Astrocyte (in vitro differentiated cells and primary cell): ENCODE results near the gene CBX2. TPM values are rescaled to one million over a fixed set of nuclear protein-coding genes. Genes with fewer than 3 reads are reported as not detected.

ENCODE experiments used
- DNase-seq: peaks from one replicate; pipeline ENCODE4 v3.0.0-alpha.2; 2010; ENCODE audit warnings: low read depth
- FAIRE-seq: peaks from 2 replicates; lab custom pipeline; 2011; peaks lifted over from hg19 to GRCh38; lab: Jason Lieb, UNC
- H2AFZ ChIP-seq: 2 replicates; pipeline ENCODE4 v1.6.0; 2012; ENCODE audit warnings: low read depth, low read length, inconsistent platforms
- H3K27ac ChIP-seq: 2 replicates; pipeline ENCODE4 v1.5.1; 2011; ENCODE audit warnings: low read depth, low read length, inconsistent platforms
- H3K27me3 ChIP-seq: 2 replicates; pipeline ENCODE4 v1.6.0; 2011; ENCODE audit warnings: low read length, inconsistent platforms; ENCODE audit not compliant: insufficient read depth
- H3K36me3 ChIP-seq: 2 replicates; pipeline ENCODE4 v1.5.1; 2011; ENCODE audit warnings: low read length, inconsistent platforms; ENCODE audit not compliant: insufficient read depth
- H3K4me1 ChIP-seq: 2 replicates; pipeline ENCODE4 v1.5.1; 2011; ENCODE audit warnings: low read length, inconsistent platforms; ENCODE audit not compliant: insufficient read depth
- H3K4me2 ChIP-seq: 2 replicates; pipeline ENCODE4 v1.6.0; 2012; ENCODE audit warnings: low read length, inconsistent platforms
- H3K4me3 ChIP-seq: 2 replicates; pipeline ENCODE4 v1.5.1; 2011; ENCODE audit warnings: low read depth, mild to moderate bottlenecking, low read length, inconsistent platforms; ENCODE audit not compliant: insufficient read depth
- H3K79me2 ChIP-seq: 2 replicates; pipeline ENCODE4 v1.6.0; 2012; ENCODE audit warnings: mild to moderate bottlenecking, low read length, inconsistent platforms; ENCODE audit not compliant: insufficient read depth
- H3K9ac ChIP-seq: 2 replicates; pipeline ENCODE4 v1.6.0; 2012; ENCODE audit warnings: mild to moderate bottlenecking, low read length, inconsistent platforms
- H3K9me3 ChIP-seq: 2 replicates; pipeline ENCODE4 v1.5.1; 2012; ENCODE audit warnings: low read depth, mild to moderate bottlenecking, low read length, inconsistent platforms; ENCODE audit not compliant: insufficient read depth
- H4K20me1 ChIP-seq: 2 replicates; pipeline ENCODE4 v1.6.0; 2012; ENCODE audit warnings: low read length, inconsistent platforms; ENCODE audit not compliant: insufficient read depth
- H3K27ac Mint-ChIP-seq: one replicate; pipeline ENCODE4 v1.8.0; 2021; ENCODE audit warnings: mild to moderate bottlenecking, mixed read lengths; ENCODE audit not compliant: unreplicated experiment
- H3K27me3 Mint-ChIP-seq: one replicate; pipeline ENCODE4 v1.8.0; 2021; ENCODE audit warnings: low read depth, mixed read lengths; ENCODE audit not compliant: unreplicated experiment
- H3K36me3 Mint-ChIP-seq: one replicate; pipeline ENCODE4 v1.8.0; 2021; ENCODE audit warnings: low read depth, mixed read lengths; ENCODE audit not compliant: unreplicated experiment
- H3K4me1 Mint-ChIP-seq: one replicate; pipeline ENCODE4 v1.8.0; 2021; ENCODE audit warnings: low read depth, mixed read lengths; ENCODE audit not compliant: unreplicated experiment
- H3K4me3 Mint-ChIP-seq: one replicate; pipeline ENCODE4 v1.8.0; 2021; ENCODE audit warnings: mild to moderate bottlenecking, moderate library complexity, mixed read lengths; ENCODE audit not compliant: unreplicated experiment
- H3K9me3 Mint-ChIP-seq: one replicate; pipeline ENCODE4 v1.8.0; 2021; ENCODE audit warnings: mild to moderate bottlenecking, mixed read lengths; ENCODE audit not compliant: unreplicated experiment
- CTCF ChIP-seq: IDR thresholded peaks from 2 replicates; pipeline ENCODE4 v1.5.1; 2011; ENCODE audit warnings: low read depth, mild to moderate bottlenecking, inconsistent platforms, low read length, moderate library complexity; ENCODE audit not compliant: insufficient read depth
- EZH2 ChIP-seq: IDR thresholded peaks from 2 replicates; pipeline ENCODE4 v1.6.1; 2012; ENCODE audit warnings: mild to moderate bottlenecking, low read length, inconsistent platforms; ENCODE audit not compliant: insufficient read depth
- total RNA-seq: library from RNA; stranded (reverse); gene quantifications from 2 replicates; pipeline ENCODE4 v1.2.1, GENCODE V29; 2021

CBX2 gene
- total RNA-seq, 1 donor from 2014 or later = 6.7 TPM

GRCh38 chr17:79755591-79755990, 22.4 kb upstream of the CBX2 start:
- FAIRE-seq = no peak

GRCh38 chr17:79757140-79757745, 20.7 kb upstream of the CBX2 start:
- Histone ChIP-seq H3K4me1 (no peaks in the 10 kb centered on the region), H2AFZ (no peak overlapping the region), H3K36me3 (no peaks in the 10 kb centered on the region), H4K20me1 (no peaks in the 10 kb centered on the region), H3K4me3 (no peak overlapping the region), H3K27ac (no peak overlapping the region), H3K27me3 (peaks cover 10% of the 10 kb centered on the region), H3K79me2 (no peaks in the 10 kb centered on the region), H3K4me2 (no peak overlapping the region), H3K9me3 (no peaks in the 10 kb centered on the region), H3K9ac (no peak overlapping the region)
- Mint-ChIP-seq H3K4me1 (no peaks in the 10 kb centered on the region), H3K9me3 (no peaks in the 10 kb centered on the region), H3K4me3 (no peak overlapping the region), H3K36me3 (no peaks in the 10 kb centered on the region), H3K27ac (no peak overlapping the region), H3K27me3 (peaks cover 36% of the 10 kb centered on the region)
- no peak for TF ChIP-seq CTCF
- no peak for TF ChIP-seq EZH2
- FAIRE-seq (no peak), DNase-seq (no peak)

More at GRCh38 chr17:79755591-79755990, 22.4 kb upstream of the CBX2 start:
- no peak for TF ChIP-seq EZH2
- TF ChIP-seq CTCF = no peak
- H3K27me3 Mint-ChIP-seq = peaks cover 43% of the 10 kb centered on the region
- H3K4me3 Mint-ChIP-seq = no peak overlapping the region
- no peak overlapping the region for H3K27ac Mint-ChIP-seq
- Histone ChIP-seq H3K4me1 (no peaks in the 10 kb centered on the region), H3K36me3 (no peaks in the 10 kb centered on the region), H3K9ac (no peak overlapping the region), H3K9me3 (no peaks in the 10 kb centered on the region), H3K4me3 (no peak overlapping the region), H3K79me2 (no peaks in the 10 kb centered on the region), H4K20me1 (no peaks in the 10 kb centered on the region), H3K4me2 (no peak overlapping the region), H2AFZ (no peak overlapping the region), H3K27ac (no peak overlapping the region), H3K27me3 (peaks cover 13% of the 10 kb centered on the region)
- H3K9me3 Mint-ChIP-seq = no peaks in the 10 kb centered on the region
- no peak for DNase-seq
- H3K4me1 Mint-ChIP-seq = no peaks in the 10 kb centered on the region
- no peaks in the 10 kb centered on the region for H3K36me3 Mint-ChIP-seq

GRCh38 chr17:79758271-79758670, 19.7 kb upstream of the CBX2 start:
- Histone ChIP-seq H3K4me3 (no peak overlapping the region), H3K27ac (no peak overlapping the region), H3K9me3 (no peaks in the 10 kb centered on the region), H3K27me3 (peaks cover 9% of the 10 kb centered on the region), H3K4me2 (no peak overlapping the region), H3K79me2 (no peaks in the 10 kb centered on the region), H3K4me1 (no peaks in the 10 kb centered on the region), H4K20me1 (no peaks in the 10 kb centered on the region), H3K9ac (no peak overlapping the region), H3K36me3 (no peaks in the 10 kb centered on the region), H2AFZ (no peak overlapping the region)
- no peaks in the 10 kb centered on the region for H3K36me3 Mint-ChIP-seq
- H3K27me3 Mint-ChIP-seq = peaks cover 41% of the 10 kb centered on the region
- no peaks in the 10 kb centered on the region for H3K9me3 Mint-ChIP-seq
- TF ChIP-seq EZH2 (no peak), CTCF (no peak)
- DNase-seq (no peak), FAIRE-seq (no peak)
- H3K4me3 Mint-ChIP-seq = no peak overlapping the region
- no peak overlapping the region for H3K27ac Mint-ChIP-seq
- no peaks in the 10 kb centered on the region for H3K4me1 Mint-ChIP-seq
